C4-2B (cell line): ENCODE data around the gene HEATR5B.

Source experiments
- ZFX ChIP-seq: fragments of 450-650 bp; IDR thresholded peaks from 2 replicates; pipeline ENCODE4 v1.6.1; 2017
- TF ChIP-seq, protein P1 (sequence below): fragments of 450-650 bp; conservative IDR thresholded peaks from 2 replicates; pipeline ENCODE4 v1.5.1; 2017; ENCODE audit warnings: mild to moderate bottlenecking

DNA sequence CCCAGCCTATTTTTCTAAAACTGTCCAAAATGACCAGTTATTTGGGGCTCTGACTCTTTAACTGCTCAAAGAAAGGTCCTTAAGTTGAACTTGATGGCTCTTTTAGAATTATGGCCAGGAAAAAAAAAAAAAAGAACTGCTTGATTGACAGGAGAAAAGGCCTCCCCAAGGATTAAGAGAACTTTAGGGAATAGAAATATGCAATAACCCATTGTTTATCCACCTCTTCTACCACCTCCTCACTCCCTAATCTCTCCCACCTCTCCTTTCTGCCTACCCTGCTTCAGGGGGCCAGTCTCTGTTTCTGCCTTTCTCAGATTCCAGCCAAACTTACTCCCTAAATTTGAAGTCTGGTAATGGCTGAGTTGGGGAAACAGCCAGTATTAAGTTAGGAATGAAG is 112.2 kb downstream of the HEATR5B start:
- TF ChIP-seq, protein P1, sequence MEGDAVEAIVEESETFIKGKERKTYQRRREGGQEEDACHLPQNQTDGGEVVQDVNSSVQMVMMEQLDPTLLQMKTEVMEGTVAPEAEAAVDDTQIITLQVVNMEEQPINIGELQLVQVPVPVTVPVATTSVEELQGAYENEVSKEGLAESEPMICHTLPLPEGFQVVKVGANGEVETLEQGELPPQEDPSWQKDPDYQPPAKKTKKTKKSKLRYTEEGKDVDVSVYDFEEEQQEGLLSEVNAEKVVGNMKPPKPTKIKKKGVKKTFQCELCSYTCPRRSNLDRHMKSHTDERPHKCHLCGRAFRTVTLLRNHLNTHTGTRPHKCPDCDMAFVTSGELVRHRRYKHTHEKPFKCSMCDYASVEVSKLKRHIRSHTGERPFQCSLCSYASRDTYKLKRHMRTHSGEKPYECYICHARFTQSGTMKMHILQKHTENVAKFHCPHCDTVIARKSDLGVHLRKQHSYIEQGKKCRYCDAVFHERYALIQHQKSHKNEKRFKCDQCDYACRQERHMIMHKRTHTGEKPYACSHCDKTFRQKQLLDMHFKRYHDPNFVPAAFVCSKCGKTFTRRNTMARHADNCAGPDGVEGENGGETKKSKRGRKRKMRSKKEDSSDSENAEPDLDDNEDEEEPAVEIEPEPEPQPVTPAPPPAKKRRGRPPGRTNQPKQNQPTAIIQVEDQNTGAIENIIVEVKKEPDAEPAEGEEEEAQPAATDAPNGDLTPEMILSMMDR, result no peak
- no peak for TF ChIP-seq ZFX
